Parathyroid adenoma (tissue), 2 donors: Measurements from ENCODE around the gene RAPGEF2.

Source experiments
- H2AFZ ChIP-seq: fragments of 300-600 bp; sonication (generic); one replicate; pipeline ENCODE4 v1.7.0; 2017; ENCODE audit warnings: antibody characterized with exemption, mild to moderate bottlenecking
- H3K27ac ChIP-seq: fragments of 300-600 bp; sonication (generic); one replicate; pipeline ENCODE4 v1.7.0; 2017
- H3K27me3 ChIP-seq: fragments of 300-600 bp; sonication (generic); one replicate; pipeline ENCODE4 v1.7.0; 2017; ENCODE audit warnings: low read length; ENCODE audit not compliant: control insufficient read depth, insufficient read depth
- H3K36me3 ChIP-seq: fragments of 300-600 bp; sonication (generic); one replicate; pipeline ENCODE4 v1.7.0; 2017; ENCODE audit warnings: low read length; ENCODE audit not compliant: control insufficient read depth, insufficient read depth
- H3K4me1 ChIP-seq: fragments of 300-600 bp; sonication (generic); one replicate; pipeline ENCODE4 v1.7.0; 2017; ENCODE audit warnings: control low read depth
- H3K4me2 ChIP-seq: fragments of 300-600 bp; sonication (generic); one replicate; pipeline ENCODE4 v1.7.0; 2017; ENCODE audit warnings: low read length
- H3K4me3 ChIP-seq: fragments of 300-600 bp; sonication (generic); one replicate; pipeline ENCODE4 v1.7.0; 2017; ENCODE audit warnings: low read depth, low read length
- H3K79me2 ChIP-seq: fragments of 300-600 bp; sonication (generic); one replicate; pipeline ENCODE4 v1.7.0; 2017; ENCODE audit warnings: control low read depth
- H3K9ac ChIP-seq: fragments of 300-600 bp; sonication (generic); one replicate; pipeline ENCODE4 v1.7.0; 2017; ENCODE audit warnings: mild to moderate bottlenecking
- H3K9me3 ChIP-seq: fragments of 300-600 bp; sonication (generic); one replicate; pipeline ENCODE4 v1.7.0; 2017; ENCODE audit warnings: low read length; ENCODE audit not compliant: control insufficient read depth
- CTCF ChIP-seq: fragments of 300-600 bp; sonication (generic); IDR thresholded peaks from one replicate; pipeline ENCODE4 v1.7.0; 2017; ENCODE audit warnings: antibody characterized with exemption, mild to moderate bottlenecking
- donor health status: primary hyperparathyroidism.

Gene RAPGEF2

GRCh38 chr4:159268607-159269006, 165.7 kb downstream of the RAPGEF2 start:
- H2AFZ ChIP-seq = no peak overlapping the region
- H3K36me3 ChIP-seq = no peaks in the 10 kb centered on the region
- no peak for TF ChIP-seq CTCF
- no peaks in the 10 kb centered on the region for H3K79me2 ChIP-seq
- no peaks in the 10 kb centered on the region for H3K27me3 ChIP-seq
- H3K9ac ChIP-seq = no peak overlapping the region
- peak overlapping the region; percentile 6 for H3K27ac ChIP-seq
- H3K4me2 ChIP-seq = no peak overlapping the region
- H3K9me3 ChIP-seq = no peaks in the 10 kb centered on the region
- peaks cover 3% of the 10 kb centered on the region for H3K4me1 ChIP-seq
- H3K4me3 ChIP-seq = no peak overlapping the region

- H3K4me1 ChIP-seq = peaks cover 6% of the 10 kb centered on the region
- H3K4me3 ChIP-seq = no peak overlapping the region
- no peaks in the 10 kb centered on the region for H3K79me2 ChIP-seq
- H3K27ac ChIP-seq = no peak overlapping the region
- no peak for TF ChIP-seq CTCF
- H3K9me3 ChIP-seq = no peaks in the 10 kb centered on the region
- no peaks in the 10 kb centered on the region for H3K36me3 ChIP-seq
- no peak overlapping the region for H2AFZ ChIP-seq
- H3K9ac ChIP-seq = no peak overlapping the region
- H3K27me3 ChIP-seq = no peaks in the 10 kb centered on the region
- no peak overlapping the region for H3K4me2 ChIP-seq
These were observed 166.2 kb downstream of the RAPGEF2 start for GRCh38 chr4:159269116-159269515.

- TF ChIP-seq CTCF = no peak
- Histone ChIP-seq H3K9ac (no peak overlapping the region), H3K27me3 (no peaks in the 10 kb centered on the region), H3K79me2 (no peaks in the 10 kb centered on the region), H3K4me3 (no peak overlapping the region), H3K9me3 (no peaks in the 10 kb centered on the region), H3K4me1 (peaks cover 6% of the 10 kb centered on the region), H3K4me2 (no peak overlapping the region), H3K36me3 (no peaks in the 10 kb centered on the region), H2AFZ (no peak overlapping the region), H3K27ac (no peak overlapping the region)
These were observed 167.1 kb downstream of the RAPGEF2 start for GRCh38 chr4:159269956-159270355.

GRCh38 chr4:159271856-159272255, 169.0 kb downstream of the RAPGEF2 start:
- Histone ChIP-seq H3K27me3 (no peaks in the 10 kb centered on the region), H2AFZ (no peak overlapping the region), H3K4me3 (no peak overlapping the region), H3K9ac (no peak overlapping the region), H3K27ac (peak overlapping the region; percentile 22), H3K4me1 (peaks cover 6% of the 10 kb centered on the region), H3K36me3 (no peaks in the 10 kb centered on the region), H3K79me2 (no peaks in the 10 kb centered on the region), H3K9me3 (no peaks in the 10 kb centered on the region), H3K4me2 (no peak overlapping the region)
- no peak for TF ChIP-seq CTCF

GRCh38 chr4:159272273-159273140, 169.6 kb downstream of the RAPGEF2 start:
- Histone ChIP-seq H3K9me3 (no peaks in the 10 kb centered on the region), H3K36me3 (no peaks in the 10 kb centered on the region), H3K4me3 (no peak overlapping the region), H3K4me1 (peaks cover 6% of the 10 kb centered on the region), H3K27ac (peak overlapping the region; percentile 22), H3K4me2 (peak overlapping the region; percentile 23), H3K27me3 (no peaks in the 10 kb centered on the region), H3K79me2 (no peaks in the 10 kb centered on the region), H3K9ac (no peak overlapping the region), H2AFZ (no peak overlapping the region)
- TF ChIP-seq CTCF = no peak
